CD1c-positive myeloid dendritic cell (primary cell): ENCODE measurements around the gene KCNG4.
A peak's percentile ranks its signal among the peaks of the same experiment; 100 is the strongest.

Source experiments
- DNase-seq: peaks from one replicate; pipeline ENCODE4 v3.0.0-alpha.2; 2016; ENCODE audit errors: extremely low spot score

Gene KCNG4

DNA sequence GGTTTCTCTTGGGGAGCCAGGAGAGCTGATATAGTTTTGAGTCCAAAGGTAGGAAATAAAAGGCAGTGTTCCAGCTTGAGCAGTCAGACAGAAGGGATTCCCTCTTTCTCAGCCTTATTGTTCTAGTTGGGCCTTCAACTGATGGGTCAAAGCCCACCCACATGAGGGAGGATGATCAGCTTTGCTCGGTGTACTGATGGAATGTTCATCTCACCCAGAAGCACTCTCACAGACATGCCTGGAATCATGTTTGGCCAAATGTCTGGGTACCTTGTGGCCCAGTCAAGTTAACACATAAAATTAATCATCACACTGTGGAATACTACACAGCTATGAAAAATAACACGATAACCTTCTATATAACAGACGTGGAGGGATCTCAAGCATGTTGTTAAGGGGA, 23.1 kb upstream of the KCNG4 start:
- no peak for DNase-seq

DNA sequence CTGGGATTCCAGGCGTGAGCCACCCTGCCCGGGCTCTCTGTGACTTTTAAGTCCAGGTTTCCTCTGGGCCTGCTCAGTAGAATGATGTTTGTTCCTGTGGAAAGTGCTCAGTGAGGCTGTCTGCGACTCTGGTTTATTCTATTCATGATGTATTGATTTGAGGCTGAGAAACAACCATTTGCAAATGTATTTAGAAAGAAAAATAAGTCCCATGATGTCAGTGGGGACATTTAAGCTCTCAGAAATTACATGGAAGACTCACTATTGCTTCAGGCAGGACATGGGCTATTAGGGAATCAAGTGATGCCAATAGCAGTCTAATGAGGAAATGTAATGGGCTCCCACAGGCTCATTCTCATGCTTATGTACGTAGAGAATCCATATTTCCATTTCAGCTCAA, 22.2 kb upstream of the KCNG4 start:
- DNase-seq: no peak

DNA sequence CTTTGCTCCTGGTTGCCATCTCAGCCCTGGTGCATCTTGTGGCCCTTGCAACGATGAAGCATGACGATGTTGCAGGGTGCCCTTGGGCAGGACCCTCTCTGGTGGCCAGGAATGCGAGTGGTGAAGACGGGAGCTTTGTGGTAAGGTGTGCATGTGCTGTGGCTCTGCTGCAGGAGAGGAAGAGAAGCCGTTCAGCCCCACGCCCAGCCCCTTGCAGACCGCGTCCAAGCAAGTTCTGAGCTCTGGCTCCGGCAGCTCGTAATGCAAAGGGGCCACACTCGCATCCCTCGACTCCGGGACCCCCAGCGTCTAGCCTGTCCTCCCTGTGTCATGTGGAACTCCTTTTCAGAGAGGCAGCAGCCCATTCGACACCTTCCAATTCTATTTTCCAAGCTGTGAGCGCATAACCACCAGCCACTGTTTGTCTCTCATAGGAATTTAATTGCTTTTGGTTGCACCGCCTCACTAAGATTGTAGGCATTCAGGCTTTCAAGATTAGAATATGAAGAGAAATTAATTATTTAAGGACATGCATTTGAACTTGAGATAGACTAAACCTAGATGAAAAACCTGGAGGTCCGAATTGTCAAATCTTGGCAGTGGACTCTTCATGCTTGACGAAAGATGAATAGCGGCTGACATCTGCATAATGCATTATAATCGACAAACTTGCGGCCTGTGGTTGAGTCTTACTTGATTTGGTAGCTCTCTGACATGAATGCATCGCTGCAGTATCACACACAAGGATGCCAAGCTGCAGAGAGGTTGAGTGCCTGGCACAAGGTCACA, 21.1 kb upstream of the KCNG4 start:
- DNase-seq: no peak

DNA sequence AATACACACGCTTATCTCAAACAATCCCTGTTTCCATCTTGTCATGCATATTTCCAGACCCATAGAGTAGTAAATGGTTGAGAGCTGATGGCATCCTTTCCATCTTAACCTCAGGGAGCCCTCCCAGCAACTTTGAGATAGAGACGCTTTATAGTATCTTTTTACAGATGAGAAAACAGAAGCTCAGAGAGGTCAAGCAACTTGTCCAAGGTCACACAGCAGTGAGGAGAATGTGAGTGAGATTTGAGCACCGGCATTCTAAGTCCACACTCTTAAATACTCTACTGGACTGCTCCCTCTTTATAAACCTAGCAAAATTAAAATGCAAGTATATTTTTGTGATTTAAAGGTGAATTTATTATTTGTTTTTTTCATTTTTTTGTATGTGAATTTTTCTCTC, 19.9 kb upstream of the KCNG4 start:
- no peak for DNase-seq

DNA sequence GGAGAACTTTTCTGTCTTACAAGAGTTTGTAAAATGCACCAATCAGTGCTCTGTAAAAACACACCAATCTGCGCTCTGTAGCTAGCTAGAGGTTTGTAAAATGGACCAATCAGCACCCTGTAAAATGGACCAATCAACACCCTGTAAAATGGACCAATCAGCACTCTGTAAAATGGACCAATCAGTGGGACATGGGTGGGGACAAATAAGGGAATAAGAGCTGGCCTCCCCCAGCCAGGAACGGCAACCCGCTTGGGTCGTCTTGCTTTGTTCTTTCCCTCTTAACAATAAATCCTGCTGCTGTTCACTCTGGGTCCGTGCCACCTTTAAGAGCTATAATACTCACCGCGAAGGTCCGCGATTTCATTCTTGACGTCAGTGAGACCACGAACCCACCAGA, 18.5 kb upstream of the KCNG4 start:
- no peak for DNase-seq

DNA sequence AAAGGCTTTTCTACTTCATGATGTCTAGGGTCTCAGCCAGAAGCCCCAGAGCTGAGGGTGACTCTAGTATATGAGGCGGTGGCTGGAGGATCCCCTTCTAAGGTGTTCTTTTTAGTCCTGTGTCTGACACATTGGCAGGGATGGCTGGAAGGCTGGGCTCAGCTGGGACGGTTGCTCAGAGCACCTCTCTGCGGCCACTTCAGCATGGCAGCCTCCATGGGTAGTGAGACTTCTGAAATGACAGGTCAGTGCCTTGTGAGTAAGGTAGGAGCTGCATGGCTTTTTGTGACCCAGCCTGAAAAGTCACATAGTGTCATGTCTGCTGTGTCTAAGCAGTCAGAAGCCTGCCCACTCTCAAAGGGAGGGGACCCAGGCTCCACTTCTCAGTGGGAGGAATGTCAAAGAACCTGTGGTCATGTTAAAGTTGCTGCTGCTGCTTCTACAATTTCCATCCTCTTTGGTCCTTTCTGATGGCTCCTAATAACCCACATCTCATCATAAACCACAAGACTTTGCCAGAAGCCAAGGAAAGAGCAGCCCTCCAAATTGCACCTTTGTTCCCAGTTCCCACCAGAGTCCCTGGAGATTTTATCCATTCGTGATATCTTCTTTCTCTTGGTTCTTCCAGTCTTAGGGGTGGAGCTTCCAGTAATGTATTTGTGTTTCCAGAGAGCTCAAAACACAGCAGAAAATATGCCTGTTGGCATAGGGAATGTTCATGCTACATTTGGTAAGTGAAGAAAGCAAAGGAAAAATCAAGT, 15.4 kb upstream of the KCNG4 start:
- no peak for DNase-seq

DNA sequence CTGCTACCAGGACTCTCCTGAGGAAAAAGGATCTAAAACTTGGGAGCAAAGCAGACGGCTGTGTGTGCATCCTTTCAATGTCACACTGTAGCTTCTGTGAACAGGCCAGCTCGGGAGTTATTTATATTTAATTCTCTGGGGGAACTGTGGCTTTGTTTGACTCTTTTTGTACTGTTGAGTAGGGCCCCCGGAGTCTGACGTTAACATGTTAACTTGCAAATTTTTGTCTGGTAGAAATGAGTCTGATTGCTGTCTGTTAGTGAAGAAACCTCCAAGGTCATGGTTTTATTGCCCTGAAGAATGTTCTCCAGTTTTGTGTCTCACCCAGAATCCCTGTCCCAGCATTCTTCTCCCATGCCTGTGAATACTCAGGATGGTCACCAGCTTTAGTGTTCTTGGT, 14.2 kb upstream of the KCNG4 start:
- DNase-seq: no peak

DNA sequence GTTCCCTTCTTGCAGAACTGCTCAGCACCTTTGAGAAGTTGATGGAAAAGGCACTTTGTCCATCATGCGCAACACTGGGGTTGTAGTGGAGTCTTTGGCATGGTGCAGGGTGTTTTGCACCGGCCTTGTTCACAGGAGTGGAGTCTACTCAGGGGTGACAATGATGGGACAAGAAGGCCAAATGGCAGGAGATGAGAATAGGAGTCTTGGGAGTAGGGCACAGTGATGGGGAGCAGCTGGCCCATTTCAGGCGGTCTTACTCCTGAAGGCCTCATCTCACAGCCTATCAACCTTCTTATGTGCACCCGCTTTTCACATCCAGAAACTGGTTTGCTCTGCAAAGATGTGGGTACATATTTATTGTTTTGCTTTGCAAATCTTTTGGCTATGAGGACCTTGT, 13.4 kb upstream of the KCNG4 start:
- no peak for DNase-seq

DNA sequence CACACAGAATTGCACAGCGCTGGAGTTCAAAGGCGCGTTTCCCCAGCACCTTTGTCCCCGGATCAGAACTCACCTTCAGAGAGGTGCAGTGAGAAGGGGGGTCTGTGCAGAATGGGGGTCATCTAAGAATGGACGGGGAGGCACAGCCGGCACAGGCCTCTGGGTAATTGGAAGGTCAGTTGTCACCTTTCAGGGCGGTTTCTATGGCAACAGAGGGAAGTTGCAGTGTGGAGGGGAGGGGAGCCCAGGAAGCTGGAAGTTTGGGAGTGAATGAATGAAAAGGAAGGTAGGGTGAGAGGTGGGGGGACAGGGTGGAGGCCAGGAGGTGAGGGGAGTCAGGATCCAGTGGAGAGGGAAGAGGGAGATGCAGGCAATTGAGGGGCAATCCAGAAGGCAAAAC, 12.4 kb upstream of the KCNG4 start:
- no peak for DNase-seq

DNA sequence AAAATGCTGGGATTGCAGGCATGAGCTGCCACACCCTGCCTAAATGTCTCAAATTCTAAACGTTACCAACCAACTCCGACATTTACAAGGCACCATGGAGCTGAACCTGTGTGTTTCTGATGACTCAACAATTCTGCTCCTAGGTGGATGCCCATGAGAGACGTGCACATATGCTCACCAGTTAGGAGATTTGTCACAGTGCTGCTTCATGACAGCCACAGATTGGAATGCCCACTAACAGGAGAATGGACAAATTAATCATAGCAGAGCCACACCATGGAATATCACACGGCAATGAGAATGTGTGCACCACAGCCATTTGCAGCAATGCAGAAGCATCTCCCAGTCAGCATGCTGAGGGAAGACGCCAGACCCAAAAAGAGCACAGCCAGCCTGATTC, 8.0 kb upstream of the KCNG4 start:
- no peak for DNase-seq

DNA sequence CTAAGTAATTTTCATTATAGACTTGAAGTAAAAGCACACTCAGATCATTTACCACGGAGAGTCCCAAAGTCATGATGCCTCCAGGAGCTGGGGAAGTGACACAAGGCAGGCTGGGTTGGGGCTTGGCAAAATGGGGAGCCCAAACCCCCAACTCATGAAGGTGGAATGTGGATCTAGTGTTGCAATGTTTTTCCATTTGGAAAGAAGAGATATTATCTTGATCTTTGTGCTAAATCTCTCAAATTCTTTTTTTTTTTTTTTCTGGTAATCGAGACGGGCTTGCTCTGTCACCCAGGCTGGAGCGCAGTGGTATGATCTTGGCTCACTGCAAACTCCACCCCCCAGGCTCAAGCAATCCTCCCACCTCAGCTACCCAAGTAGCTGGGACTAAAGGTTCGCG, 7.5 kb upstream of the KCNG4 start:
- no peak for DNase-seq

DNA sequence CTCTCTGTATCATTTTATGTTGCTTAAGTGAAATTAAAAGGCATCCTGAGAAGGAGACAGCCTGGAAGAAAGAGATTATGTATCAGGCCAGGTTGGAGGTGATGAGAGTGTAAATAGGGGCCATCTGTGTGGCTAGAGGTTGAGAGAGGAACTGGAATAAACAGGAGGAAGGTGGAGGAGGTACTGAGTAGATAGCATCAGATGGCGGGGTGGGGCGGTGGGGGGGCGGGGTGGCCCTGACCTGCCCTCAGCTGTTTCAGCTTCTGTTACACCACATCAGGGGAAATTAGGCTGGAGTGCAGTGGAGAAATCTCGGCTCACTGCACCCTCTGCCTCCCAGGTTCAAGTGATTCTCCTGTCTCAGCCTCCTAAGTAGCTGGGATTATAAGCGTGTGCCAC, 6.9 kb upstream of the KCNG4 start:
- DNase-seq: no peak

DNA sequence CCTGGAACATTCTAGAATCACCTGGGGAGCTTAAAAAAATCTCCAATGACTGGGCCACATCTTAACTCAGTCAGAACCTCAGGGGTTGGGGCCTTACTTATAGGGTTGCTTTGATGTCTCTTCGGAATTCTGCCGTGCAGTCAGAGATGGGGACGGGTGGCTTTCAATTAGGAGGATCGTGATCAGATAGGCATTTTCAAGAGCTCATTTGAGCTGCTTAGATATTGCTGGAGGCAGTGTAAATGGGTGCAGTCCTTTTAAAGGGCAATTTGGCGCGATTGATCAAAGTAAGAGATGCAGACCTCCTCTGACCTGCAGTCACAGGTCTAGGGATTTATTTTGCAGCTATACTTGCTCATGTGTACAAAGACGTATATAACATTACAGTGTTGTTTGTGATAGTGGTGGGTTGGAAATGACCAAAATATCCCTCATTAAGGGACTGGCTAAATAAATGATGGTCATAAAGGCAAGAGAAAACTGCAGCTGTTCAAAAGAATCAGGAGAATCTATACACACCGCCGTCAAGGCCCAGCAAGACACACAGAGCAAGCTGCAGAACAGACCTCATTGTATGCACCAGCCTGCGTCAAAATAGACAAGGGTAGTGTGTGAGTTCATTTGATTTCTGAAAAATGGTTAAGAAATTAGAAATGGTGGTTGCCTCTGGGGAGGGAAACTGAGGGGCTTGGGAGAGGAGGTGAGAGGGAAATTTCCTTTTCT, 6.3 kb upstream of the KCNG4 start:
- no peak for DNase-seq

DNA sequence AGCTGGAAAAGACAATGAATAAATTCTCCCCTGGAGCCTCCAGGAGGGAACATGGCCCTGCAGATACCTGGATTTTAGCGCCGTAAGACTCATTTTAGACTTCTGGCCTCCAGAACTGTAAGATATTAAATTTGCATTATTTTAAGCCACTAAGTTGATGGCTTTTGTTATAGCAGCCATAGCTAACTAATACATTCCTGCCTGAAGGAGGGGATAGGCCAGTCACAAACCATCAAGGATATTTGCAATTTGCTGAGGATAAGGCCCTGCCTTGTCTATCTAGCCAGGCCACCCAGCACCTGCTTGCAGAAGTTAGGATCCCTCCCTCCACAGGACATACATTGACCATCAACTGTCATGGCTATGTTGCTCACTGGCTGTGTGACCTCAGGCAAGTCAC, 4.9 kb upstream of the KCNG4 start:
- DNase-seq: no peak

DNA sequence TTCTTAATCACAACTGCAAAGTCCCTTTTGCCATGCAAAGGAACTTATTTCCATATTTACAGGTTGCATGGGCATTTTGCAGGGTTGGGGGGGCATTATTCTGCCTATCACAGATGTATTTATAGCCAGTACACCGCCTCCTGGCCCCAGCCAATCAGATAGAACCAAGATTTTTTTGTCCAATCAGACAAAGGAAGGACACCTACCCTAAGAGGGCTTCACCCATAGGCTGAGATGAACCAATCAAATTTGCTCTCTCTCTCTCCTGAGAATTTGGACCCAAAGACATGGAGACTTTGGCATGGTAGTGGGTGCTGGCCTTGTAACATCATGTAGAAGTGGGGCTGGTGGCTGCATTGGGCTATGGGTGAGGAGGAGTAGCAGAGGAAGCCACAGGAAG, 3.9 kb upstream of the KCNG4 start:
- DNase-seq: no peak

DNA sequence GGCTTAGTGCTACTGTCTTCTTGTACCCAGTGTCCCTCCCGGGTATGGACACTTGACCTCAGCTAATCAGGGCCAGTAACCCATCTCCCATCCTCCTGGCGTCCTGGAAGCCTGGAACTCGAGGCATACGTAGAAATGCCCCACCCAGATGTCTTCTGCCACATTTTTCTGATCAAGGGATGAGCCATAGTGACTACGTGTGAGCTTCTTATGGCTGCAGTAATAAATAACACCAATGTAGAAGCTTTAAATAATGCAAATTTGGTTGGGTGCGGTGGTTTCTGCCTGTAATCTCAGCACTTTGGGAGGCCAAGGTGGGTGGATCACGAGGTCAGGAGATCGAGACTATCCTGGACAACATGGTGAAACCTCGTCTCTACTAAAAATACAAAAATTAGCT, 3.0 kb upstream of the KCNG4 start:
- DNase-seq: no peak

DNA sequence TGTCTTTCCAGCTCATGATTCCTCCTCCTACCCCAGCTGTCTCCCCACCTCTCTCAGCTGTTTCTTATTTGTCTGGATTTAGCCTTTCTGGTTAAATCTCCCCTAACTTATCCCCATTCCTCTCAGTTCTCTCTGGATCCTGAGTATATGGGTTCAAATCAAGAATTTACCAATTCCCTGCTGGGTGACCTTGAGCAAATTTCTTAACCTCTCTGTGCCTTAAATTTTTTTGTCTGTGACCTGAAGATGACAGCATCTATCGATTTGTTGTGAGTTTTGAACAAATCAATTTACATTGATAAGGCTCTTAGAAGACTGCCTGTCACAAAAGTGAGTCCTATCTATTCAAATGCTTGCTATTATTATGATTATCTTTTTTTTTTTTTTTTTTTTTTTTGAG, 2.0 kb upstream of the KCNG4 start:
- no peak for DNase-seq

DNA sequence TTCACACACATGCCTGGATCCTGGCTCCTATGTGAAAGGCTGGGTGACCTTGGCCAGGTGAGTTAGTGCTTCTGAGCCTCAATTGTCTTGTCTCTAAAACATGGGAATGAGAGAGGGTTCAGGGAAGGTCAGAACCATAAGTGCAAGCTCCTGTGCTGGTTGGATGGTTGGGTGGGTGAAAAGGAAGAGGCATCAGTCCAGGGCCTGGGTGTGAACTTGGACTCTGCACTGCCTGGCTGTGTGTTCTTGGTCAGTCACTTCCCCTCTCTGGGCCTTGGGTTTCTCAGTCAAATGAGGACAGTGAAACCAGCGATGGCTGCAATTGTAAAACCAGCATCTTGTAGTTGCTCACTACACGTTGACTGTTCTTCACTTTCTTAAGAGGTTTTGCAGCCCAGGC, 643 bp upstream of the KCNG4 start:
- DNase-seq: peak; percentile 4

DNA sequence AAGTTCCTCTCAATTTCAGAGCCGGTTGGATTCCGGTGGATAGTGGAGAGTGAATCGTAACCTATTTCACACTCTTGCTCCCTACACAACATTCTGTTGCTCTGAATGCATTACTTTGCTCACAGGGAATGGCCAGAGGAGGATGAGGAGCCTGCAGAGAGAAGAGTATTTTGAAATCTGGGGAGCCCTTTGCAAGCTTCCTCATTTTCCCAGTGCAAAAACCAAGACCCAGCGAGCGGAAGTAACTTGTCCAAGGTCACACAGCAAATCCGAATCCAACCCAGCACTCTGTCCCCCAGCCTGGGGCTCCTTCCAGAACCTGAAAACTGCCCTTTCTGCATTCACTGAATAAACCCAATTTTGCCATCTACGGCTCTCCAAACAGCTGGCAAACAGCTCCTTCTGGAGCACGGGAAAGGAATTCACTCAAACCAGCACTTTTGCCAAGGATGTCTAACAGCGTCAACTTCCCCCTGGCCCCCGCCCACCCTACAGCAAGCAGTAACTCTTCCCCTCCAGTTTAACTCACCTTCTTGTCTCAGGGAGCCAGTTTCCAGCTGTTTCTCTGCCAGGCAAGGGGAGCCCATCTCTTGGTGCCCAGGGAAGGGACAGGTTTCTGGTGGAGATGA, 557 bp downstream of the KCNG4 start:
- DNase-seq: peak; percentile 55

DNA sequence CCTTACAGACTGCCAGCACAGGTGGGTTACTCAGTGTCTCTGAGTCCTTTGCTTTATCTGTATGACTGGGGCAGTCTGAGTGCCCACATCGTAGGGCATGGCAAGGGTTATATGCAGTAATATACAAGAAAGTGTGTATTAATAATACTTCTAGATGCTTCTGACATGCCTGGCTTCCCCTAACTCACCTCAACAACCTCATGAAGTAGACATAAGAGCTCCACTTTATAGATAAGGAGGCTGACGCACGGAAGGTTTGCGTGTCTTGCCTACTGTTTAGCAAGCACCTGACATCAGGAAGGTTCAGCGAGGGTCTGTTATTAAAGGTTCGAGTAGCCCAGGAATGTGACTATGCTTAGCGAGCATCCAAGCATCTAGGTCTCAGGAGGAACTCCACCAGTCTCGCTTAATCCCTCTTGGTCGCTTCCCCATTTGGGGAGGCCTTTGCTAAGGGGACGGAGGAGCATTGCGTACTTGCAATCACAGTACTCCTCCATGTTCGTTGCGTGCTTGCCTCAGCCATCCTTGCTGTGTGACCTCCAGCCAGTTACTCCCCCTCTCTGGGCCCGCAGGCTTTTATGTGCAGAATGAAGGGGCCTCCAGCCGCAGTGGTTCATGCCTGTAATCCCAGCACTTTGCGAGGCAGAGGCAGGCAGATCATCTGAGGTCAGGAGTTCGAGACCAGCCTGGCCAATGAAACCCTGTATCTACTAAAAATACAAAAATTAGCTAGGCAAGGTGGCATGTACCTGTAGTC, 1.6 kb downstream of the KCNG4 start:
- DNase-seq: no peak

DNA sequence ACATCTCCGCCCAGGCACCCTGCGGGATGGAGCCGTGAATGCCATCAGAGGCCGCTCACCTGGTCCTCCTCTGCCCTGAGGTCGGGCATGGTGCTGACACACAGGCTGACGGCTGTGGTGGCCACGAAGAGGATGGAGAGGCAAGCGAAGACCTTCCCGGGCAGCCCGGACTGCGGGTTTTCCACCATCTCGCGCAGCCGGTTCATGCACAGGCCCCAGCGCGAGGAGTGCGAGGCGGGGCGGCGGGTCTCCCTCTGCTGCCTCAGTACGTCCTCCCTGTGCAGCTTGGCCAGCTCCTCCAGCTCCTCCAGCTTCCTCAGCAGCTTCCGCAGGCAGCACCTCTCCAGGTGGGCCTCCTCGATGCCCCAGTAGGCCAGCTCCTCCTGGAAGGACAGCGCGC, 3.1 kb downstream of the KCNG4 start:
- DNase-seq: no peak
